Measurements from ENCODE around the gene PCDH9.

PCDH9 gene

GRCh38 chr13:67229481-67230403 lies at the start of gene PCDH9:
TSS of gene PCDH9 (minus strand) at chr13:67230336. CDS start at chr13:67228440, 1,896 bp downstream.
- no peak for FAIRE-seq

- no peak for FAIRE-seq
Observed at GRCh38 chr13:67278235-67278634, 48.1 kb upstream of the PCDH9 start.

GRCh38 chr13:67277581-67277980 lies 47.4 kb upstream of the PCDH9 start:
- no peak for FAIRE-seq

GRCh38 chr13:67275351-67275960 lies 45.3 kb upstream of the PCDH9 start:
- FAIRE-seq, result no peak

GRCh38 chr13:67273001-67273400 lies 42.9 kb upstream of the PCDH9 start:
- no peak for FAIRE-seq

GRCh38 chr13:67267136-67267535 lies 37.0 kb upstream of the PCDH9 start:
- FAIRE-seq, result no peak

GRCh38 chr13:67259208-67259607 lies 29.1 kb upstream of the PCDH9 start:
- FAIRE-seq, result no peak

GRCh38 chr13:67258482-67258881 lies 28.3 kb upstream of the PCDH9 start:
- FAIRE-seq, result no peak

GRCh38 chr13:67238861-67239260 lies 8.7 kb upstream of the PCDH9 start:
- peak; percentile 12 for FAIRE-seq

- peak; percentile 99 for FAIRE-seq
Observed at GRCh38 chr13:67238277-67238859, 8.2 kb upstream of the PCDH9 start.

- no peak for FAIRE-seq
Observed at GRCh38 chr13:67235265-67235664, 5.1 kb upstream of the PCDH9 start.

- no peak for FAIRE-seq
Observed at GRCh38 chr13:67232384-67232783, 2.2 kb upstream of the PCDH9 start.

- peak; percentile 15 for FAIRE-seq
Observed at GRCh38 chr13:67231289-67232000, 1.3 kb upstream of the PCDH9 start.

GRCh38 chr13:67230404-67231288 lies 510 bp upstream of the PCDH9 start:
- peak; percentile 95 for FAIRE-seq

GRCh38 chr13:67228916-67229315 lies 1.2 kb downstream of the PCDH9 start:
- no peak for FAIRE-seq

GRCh38 chr13:67228031-67228430 lies 2.1 kb downstream of the PCDH9 start:
- FAIRE-seq, result no peak

- FAIRE-seq, result no peak
Observed at GRCh38 chr13:67227131-67227983, 2.8 kb downstream of the PCDH9 start.

GRCh38 chr13:67226696-67227095 lies 3.4 kb downstream of the PCDH9 start:
- FAIRE-seq, result no peak

GRCh38 chr13:67225252-67226159 lies 4.6 kb downstream of the PCDH9 start:
- no peak for FAIRE-seq

Measured in endometrium (tissue), 2 donors.